Adipose tissue (tissue), 3 donors: ENCODE results near the gene CCDC93. TPM values are rescaled to one million over a fixed set of nuclear protein-coding genes. Genes with fewer than 3 reads are reported as not detected.
"Not testable (repeated sequence)": the region's sequence is repeated elsewhere in the genome, so short reads cannot be mapped to it uniquely, and the experiment has no call there.

Experiments used
- H3K27ac ChIP-seq: one replicate; pipeline ENCODE4 v1.5.1; 2013; ENCODE audit warnings: low read depth, low read length
- WGBS, 3 donors: extraction: QIAGEN DNeasy Blood & Tissue Kit; methylation state at CpG; one replicate each; pipeline ENCODE4 v1.1.7; 2013; 5-methylcytosine and 5-hydroxymethylcytosine counted together
- polyA plus RNA-seq, 3 donors: library from polyadenylated mRNA; stranded (reverse); fragments of 200-250 nt; gene quantifications; one replicate each; pipeline ENCODE4 v1.2.3, GENCODE V29; 2013
- donor health status: healthy with polysubstance abuse.
- donor health status: Bipolar disorder and iron deficiency.
- donor health status: healthy.

CCDC93 gene
- polyA plus RNA-seq, 3 donors, result 6.7 to 7.4 (median 7.1) TPM

- no peak overlapping the region for H3K27ac ChIP-seq
Observed at GRCh38 chr2:117940436-117940835, 73.4 kb downstream of the CCDC93 start.

GRCh38 chr2:117938611-117939010 is 75.3 kb downstream of the CCDC93 start:
- 88 to 98% (median 95%) methylated on average over 2 of the region's 2 CpGs for WGBS, 3 donors
- no peak overlapping the region for H3K27ac ChIP-seq

DNA sequence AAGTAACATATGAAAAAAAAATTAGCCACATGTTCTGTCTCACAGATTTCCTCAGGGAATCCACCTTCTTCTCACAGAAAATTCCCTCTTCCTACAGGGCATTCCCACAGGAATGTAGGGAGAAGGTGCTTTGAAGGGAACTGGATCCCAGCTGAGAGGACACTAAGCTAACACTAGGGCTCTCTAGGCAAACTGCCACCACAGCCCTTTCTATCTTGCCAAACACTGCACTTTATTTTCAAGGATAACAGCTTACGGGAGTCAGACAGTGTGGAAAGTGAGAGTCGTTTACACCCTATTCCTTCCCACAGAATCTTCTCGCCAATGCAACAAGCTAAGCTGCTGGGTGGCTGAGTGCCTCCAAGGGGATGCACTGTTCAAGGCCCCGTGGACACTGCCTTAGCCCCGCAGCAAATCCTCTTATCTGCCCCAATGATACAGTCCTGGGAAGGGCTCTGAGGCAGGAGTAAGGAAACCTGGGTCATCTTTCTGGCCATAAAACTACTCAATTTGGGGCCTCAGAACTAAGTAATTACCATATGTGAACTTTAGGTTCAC is 76.9 kb downstream of the CCDC93 start:
- no peak overlapping the region for H3K27ac ChIP-seq
- 66 to 87% (median 75%) methylated on average over 5 of the region's 5 CpGs for WGBS, 3 donors

GRCh38 chr2:117935954-117936353 is 77.9 kb downstream of the CCDC93 start:
- WGBS, 3 donors, result 0% methylated on average over 1 of the region's 1 CpG
- no peak overlapping the region for H3K27ac ChIP-seq

DNA sequence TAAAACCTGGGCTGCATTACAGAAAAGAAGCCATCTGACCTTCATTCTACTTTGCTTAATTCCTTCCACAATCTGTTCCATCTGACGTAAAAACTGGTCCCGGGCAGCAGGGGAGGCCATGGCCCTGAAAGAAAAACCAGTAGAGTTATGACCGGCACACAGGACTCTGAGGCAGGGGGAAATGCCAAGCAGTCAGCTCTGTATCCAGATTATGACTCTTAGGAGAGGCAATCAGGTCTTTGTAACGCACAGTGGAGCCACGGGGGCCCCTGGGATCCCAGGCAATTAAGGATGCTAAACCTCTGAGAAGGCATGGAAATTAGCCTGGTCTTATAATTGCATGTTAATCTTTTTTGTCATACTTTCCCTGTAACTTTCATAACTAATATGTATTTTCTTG is 78.4 kb downstream of the CCDC93 start:
- 84 to 95% (median 95%) methylated on average over 5 of the region's 5 CpGs for WGBS, 3 donors
- H3K27ac ChIP-seq, result no peak overlapping the region

DNA sequence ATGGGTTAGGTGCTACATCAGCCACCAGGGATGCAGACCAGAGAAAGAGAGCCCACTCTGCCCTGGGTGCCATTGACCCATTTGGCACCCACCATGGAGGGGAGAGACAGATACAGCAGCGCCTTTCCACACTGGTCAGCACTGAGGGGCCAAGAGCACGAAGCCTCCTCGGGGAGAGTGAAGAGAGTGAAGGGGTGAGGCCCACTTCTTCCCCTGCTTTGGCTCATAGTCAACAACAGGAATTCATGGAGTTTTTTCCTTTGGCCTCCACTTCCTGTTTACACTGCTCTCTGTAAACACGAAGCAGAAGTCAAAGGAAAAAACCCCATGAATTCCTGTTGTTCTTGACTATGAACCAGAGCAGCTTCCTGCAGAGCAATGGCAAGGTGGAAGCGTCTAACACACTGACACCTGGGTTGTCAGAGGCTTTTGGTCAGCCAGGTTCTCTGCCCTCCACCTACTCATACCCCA is 80.0 kb downstream of the CCDC93 start:
- WGBS, 3 donors, result 53 to 60% (median 57%) methylated on average over 5 of the region's 5 CpGs
- H3K27ac ChIP-seq, result no peak overlapping the region

GRCh38 chr2:117931978-117932377 is 81.9 kb downstream of the CCDC93 start:
- WGBS, 3 donors, result 92 to 95% (median 92%) methylated on average over 7 of the region's 7 CpGs
- H3K27ac ChIP-seq, result no peak overlapping the region

DNA sequence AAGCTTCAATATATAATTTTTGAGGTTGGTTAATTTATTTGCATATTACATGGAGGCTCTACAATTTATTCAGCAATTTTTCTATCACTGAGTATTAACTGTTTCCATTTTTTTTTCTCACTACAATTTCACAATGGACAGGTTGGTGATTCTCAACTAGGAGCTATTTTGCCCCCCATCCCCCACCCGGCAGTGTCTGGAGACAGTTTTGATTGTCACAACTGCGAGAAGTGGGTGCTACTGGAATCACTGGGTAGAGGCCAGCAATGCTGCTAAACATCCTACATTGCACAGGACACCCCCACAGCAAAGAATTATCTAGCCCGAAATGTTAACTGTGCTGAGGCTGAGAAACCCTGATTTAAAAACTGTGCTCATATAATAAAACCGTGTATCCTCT is 82.6 kb downstream of the CCDC93 start:
- 92 to 95% (median 94%) methylated on average over 4 of the region's 4 CpGs for WGBS, 3 donors
- no peak overlapping the region for H3K27ac ChIP-seq

DNA sequence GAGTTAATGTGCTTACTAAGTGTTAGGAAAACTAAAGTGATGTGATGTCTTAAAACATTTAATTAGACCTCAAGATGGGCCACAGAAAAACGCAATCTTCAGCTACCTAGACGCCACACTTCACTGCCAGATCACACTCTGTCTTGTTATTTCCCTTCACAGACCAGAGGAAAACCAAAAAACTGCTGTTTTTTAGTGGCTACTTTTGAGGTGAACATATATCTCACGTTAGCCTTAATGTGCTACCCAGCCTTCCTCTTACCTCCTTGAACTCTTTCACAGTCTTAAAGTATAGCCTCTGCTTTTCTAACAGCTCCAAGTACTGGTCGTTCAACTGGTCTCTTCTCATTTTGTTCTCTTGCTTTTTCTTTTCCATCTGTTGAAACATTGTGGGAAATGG is 83.1 kb downstream of the CCDC93 start:
- H3K27ac ChIP-seq, result no peak overlapping the region
- 88 to 93% (median 91%) methylated on average over 4 of the region's 4 CpGs for WGBS, 3 donors

GRCh38 chr2:117923471-117923870 is 90.4 kb downstream of the CCDC93 start:
- H3K27ac ChIP-seq, result not testable (repeated sequence)
- 93 to 97% (median 94%) methylated on average over 9 of the region's 9 CpGs for WGBS, 3 donors

DNA sequence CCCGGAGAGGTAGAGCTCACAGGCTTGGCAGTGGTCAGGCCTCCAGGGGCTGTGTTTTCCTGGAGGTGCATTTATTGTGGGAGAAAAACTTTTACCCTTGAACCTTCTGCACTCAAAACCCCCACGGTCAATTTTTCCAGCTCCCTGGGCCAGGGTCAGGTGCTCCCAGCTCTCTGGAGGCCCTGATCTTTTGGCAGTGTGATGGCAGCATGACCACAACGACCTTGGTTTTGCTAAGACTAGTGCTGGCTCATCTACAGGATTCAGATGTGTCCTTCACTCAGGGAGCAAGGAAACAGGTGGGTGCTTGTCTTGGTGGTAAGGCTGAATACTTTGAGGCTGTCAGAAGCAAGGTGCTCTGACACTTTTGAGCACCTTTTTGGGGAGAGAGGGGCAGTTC is 92.3 kb downstream of the CCDC93 start:
- 88 to 95% (median 90%) methylated on average over 3 of the region's 3 CpGs for WGBS, 3 donors
- no peak overlapping the region for H3K27ac ChIP-seq

- 93 to 96% (median 94%) methylated on average over 7 of the region's 7 CpGs for WGBS, 3 donors
- no peak overlapping the region for H3K27ac ChIP-seq
Observed at GRCh38 chr2:117918608-117919007, 95.3 kb downstream of the CCDC93 start.

GRCh38 chr2:117917223-117917917 is 96.5 kb downstream of the CCDC93 start:
- WGBS, 3 donors, result 86 to 94% (median 94%) methylated on average over 19 of the region's 19 CpGs
- no peak overlapping the region for H3K27ac ChIP-seq

DNA sequence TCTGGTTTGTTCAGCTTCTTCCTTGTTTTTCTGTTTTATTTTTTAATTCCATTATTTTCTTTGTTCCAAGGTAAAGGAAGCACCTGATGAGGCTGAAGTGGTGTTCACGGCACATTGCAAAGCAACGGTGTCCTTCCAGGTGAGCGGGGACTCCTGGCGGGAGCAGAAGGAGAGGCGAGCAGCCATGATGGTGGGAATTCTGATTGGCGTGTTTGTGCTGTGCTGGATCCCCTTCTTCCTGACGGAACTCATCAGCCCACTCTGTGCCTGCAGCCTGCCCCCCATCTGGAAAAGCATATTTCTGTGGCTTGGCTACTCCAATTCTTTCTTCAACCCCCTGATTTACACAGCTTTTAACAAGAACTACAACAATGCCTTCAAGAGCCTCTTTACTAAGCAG is 110.9 kb downstream of the CCDC93 start:
- 83 to 89% (median 88%) methylated on average over 7 of the region's 7 CpGs for WGBS, 3 donors
- H3K27ac ChIP-seq, result no peak overlapping the region

DNA sequence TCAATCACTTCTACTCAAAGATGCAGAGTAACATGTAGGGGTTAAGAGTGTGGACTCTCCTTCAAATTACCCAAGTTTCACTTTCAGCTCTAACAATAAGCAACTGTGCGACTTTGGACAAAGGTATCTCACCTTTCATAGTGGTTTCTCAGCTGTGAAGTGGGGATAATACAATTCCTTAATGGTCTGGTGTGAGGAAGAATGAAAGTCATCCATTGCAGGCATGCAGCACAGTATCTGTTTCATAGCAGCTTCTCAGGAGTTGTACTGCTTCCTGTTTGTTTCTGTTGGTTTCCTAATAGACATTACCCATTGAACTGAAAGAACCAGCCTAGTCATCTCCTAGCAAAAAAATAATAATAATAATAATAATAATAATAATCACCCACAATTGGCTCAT is 125.0 kb downstream of the CCDC93 start:
- no peak overlapping the region for H3K27ac ChIP-seq
- WGBS, 3 donors, result 62 to 79% (median 73%) methylated on average over 1 of the region's 1 CpG

DNA sequence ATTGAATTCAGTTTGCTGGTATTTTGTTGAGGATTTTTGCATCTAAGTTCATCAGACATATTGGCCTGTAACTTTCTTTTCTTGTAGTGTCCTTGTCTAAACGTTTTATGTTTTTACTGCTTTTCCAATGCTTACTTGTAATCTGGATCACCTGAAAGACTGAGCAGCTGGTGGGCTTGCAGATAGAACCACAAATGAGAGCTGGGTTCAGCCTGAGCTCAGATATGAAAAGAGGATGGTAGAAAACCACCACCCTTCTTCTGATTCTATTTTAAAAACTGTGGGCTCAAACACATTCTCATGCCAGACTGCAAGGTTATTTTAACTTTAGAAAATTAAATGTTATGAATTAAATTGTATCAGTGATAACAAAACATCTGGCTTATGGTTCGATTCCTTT is 128.6 kb downstream of the CCDC93 start:
- WGBS, 3 donors, result 56 to 64% (median 64%) methylated on average over 2 of the region's 2 CpGs

DNA sequence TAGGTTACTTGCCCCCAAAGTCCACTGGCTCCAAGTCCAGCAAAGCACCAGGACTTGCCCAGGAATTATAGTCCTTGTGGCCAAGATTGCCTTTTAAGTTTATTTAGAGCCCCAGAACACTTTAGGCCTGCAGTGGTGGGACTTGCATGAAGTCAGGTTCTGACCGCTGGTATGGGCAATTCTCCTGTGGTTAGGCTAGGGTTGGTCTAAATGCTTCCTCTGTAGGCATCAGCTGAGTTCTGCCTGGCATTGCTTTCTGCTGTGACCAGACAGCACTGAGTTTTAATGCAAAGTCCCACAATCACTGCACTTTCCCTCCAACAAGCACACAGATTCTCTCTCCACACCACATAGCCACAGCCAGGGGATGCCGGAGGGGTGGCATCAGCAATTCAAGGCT is 134.9 kb downstream of the CCDC93 start:
- H3K27ac ChIP-seq, result no peak overlapping the region
- 77 to 90% (median 89%) methylated on average over 2 of the region's 2 CpGs for WGBS, 3 donors

More for the DNA sequence above, 128.6 kb downstream of the CCDC93 start:
- no peak overlapping the region for H3K27ac ChIP-seq

DNA sequence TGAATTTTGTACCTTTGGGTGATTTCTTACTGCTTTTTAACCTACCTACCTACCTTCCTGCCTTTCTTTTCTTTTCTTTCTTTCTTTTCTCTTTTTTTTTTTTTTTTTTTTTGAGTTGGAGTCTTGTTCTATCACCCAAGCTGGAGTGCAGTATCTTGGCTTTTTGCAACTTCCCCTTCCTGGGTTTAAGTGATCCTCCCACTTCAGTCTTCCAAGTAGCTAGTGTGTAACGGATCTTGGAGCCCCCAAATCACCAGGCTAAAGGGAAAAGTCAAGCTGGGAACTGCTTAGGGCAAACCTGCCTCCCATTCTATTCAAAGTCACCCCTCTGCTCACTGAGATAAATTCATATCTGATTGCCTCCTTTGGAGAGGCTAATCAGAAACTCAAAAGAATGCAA is 138.1 kb downstream of the CCDC93 start:
- H3K27ac ChIP-seq, result no peak overlapping the region
- WGBS, 3 donors, result 17 to 23% (median 21%) methylated on average over 1 of the region's 1 CpG
